CD4-positive, CD25-positive, alpha-beta regulatory T cell (primary cell): Measurements from ENCODE around the gene AFAP1L1. TPM values are rescaled to one million over a fixed set of nuclear protein-coding genes. Genes with fewer than 3 reads are reported as not detected.
A peak's percentile ranks its signal among the peaks of the same experiment; 100 is the strongest.

ENCODE experiments used
- ATAC-seq, 2 donors: fragments of 150-1000 bp; cut with Tn5 transposase; one replicate each; pipeline ENCODE4 v1.10.0; 2021; ENCODE audit warnings: low read depth in 2 of 2, moderate number of reproducible peaks in 2 of 2, moderate library complexity in 1 of 2
- DNase-seq, 3 donors: peaks; one replicate each; pipeline versions ENCODE4 v3.0.0 to v3.0.0-alpha.2; 2012 to 2022; ENCODE audit warnings: mixed read lengths in 1 of 3
- H3K27ac ChIP-seq: one replicate; pipeline ENCODE4 v1.7.0; 2013; ENCODE audit warnings: mild to moderate bottlenecking, low read length; ENCODE audit not compliant: insufficient read depth, poor library complexity, severe bottlenecking
- H3K27me3 ChIP-seq: one replicate; pipeline ENCODE4 v1.7.0; 2013; ENCODE audit warnings: low read length; ENCODE audit not compliant: control insufficient read depth, insufficient read depth
- H3K36me3 ChIP-seq: one replicate; pipeline ENCODE4 v1.7.0; 2013; ENCODE audit warnings: mild to moderate bottlenecking, low read length, moderate library complexity; ENCODE audit not compliant: control insufficient read depth, insufficient read depth
- H3K4me1 ChIP-seq: 2 replicates; pipeline ENCODE4 v1.7.0; 2013; ENCODE audit warnings: mild to moderate bottlenecking, low read length; ENCODE audit not compliant: insufficient read depth, control insufficient read depth, poor library complexity, severe bottlenecking
- H3K4me3 ChIP-seq: one replicate; pipeline ENCODE4 v1.7.0; 2013; ENCODE audit warnings: low read depth, mild to moderate bottlenecking, low read length, moderate library complexity
- H3K9me3 ChIP-seq, 2 experiments: 1 replicate in 1 of 2; 2 replicates in 1 of 2; pipeline ENCODE4 v1.7.0; 2013; ENCODE audit warnings: low read length in 2 of 2, mild to moderate bottlenecking in 1 of 2, moderate library complexity in 1 of 2; ENCODE audit not compliant: control insufficient read depth in 2 of 2
- H3K27ac Mint-ChIP-seq, 3 donors: one replicate each; pipeline ENCODE4 v1.8.0; 2020 to 2022; ENCODE audit warnings: mild to moderate bottlenecking in 3 of 3, mixed read lengths in 3 of 3, moderate library complexity in 2 of 3
- H3K27me3 Mint-ChIP-seq: one replicate; pipeline ENCODE4 v1.8.0; 2022; ENCODE audit warnings: mild to moderate bottlenecking, mixed read lengths
- H3K36me3 Mint-ChIP-seq: one replicate; pipeline ENCODE4 v1.8.0; 2020; ENCODE audit warnings: mixed read lengths
- H3K4me1 Mint-ChIP-seq, 4 donors: one replicate each; pipeline ENCODE4 v1.8.0; 2020 to 2022; ENCODE audit warnings: mixed read lengths in 4 of 4, mild to moderate bottlenecking in 1 of 4
- H3K4me3 Mint-ChIP-seq, 4 donors: one replicate each; pipeline ENCODE4 v1.8.0; 2020 to 2022; ENCODE audit warnings: mild to moderate bottlenecking in 4 of 4, mixed read lengths in 4 of 4, moderate library complexity in 3 of 4
- H3K9me3 Mint-ChIP-seq, 7 donors: one replicate each; pipeline ENCODE4 v1.8.0; 2020 to 2022; ENCODE audit warnings: mixed read lengths in 7 of 7, mild to moderate bottlenecking in 3 of 7, moderate library complexity in 2 of 7
- polyA plus RNA-seq, 4 donors: library from polyadenylated mRNA; unstranded; fragments of 300-500 nt; fragmentation: Illumina TruSeq; gene quantifications; one replicate each; pipeline ENCODE4 v1.2.3, GENCODE V29; 2021
- total RNA-seq: library from RNA; stranded (reverse); gene quantifications from one replicate; pipeline ENCODE4 v1.2.3, GENCODE V29; 2022

AFAP1L1 gene
- total and polyA plus RNA-seq, 5 donors from 2014 or later: 0.14 TPM; not detected in 4

- Mint-ChIP-seq H3K27ac (no peak overlapping the region), H3K36me3 (no peaks in the 10 kb centered on the region), H3K4me3 (no peak overlapping the region), H3K9me3 (no peaks in the 10 kb centered on the region), H3K4me1 (peaks cover 0 to 8% (median 0%) of the 10 kb centered on the region in 4 donors), H3K27me3 (peaks cover 27% of the 10 kb centered on the region)
- DNase-seq (no peak), ATAC-seq (no peak)
- Histone ChIP-seq H3K27me3 (peaks cover 3% of the 10 kb centered on the region), H3K27ac (no peak overlapping the region), H3K9me3 (no peaks in the 10 kb centered on the region), H3K4me1 (no peaks in the 10 kb centered on the region), H3K4me3 (no peak overlapping the region), H3K36me3 (no peaks in the 10 kb centered on the region)
Measured at GRCh38 chr5:149301049-149301743, 29.5 kb downstream of the AFAP1L1 start.

GRCh38 chr5:149301744-149302380 lies 30.2 kb downstream of the AFAP1L1 start:
- no peak overlapping the region for H3K27ac Mint-ChIP-seq

GRCh38 chr5:149302641-149303040 lies 31.0 kb downstream of the AFAP1L1 start:
- Mint-ChIP-seq H3K27ac (no peak overlapping the region), H3K36me3 (no peaks in the 10 kb centered on the region), H3K9me3 (no peaks in the 10 kb centered on the region), H3K27me3 (peaks cover 26% of the 10 kb centered on the region), H3K4me3 (no peak overlapping the region), H3K4me1 (peaks cover 0 to 8% (median 0%) of the 10 kb centered on the region in 4 donors)
- H3K27ac ChIP-seq: no peak overlapping the region
- H3K9me3 ChIP-seq: no peaks in the 10 kb centered on the region
- no peaks in the 10 kb centered on the region for H3K4me1 ChIP-seq
- DNase-seq (no peak), ATAC-seq (no peak)
- H3K36me3 ChIP-seq: no peaks in the 10 kb centered on the region
- no peak overlapping the region for H3K4me3 ChIP-seq
- peaks cover 3% of the 10 kb centered on the region for H3K27me3 ChIP-seq

More at GRCh38 chr5:149301744-149302380, 30.2 kb downstream of the AFAP1L1 start:
- no peaks in the 10 kb centered on the region for H3K36me3 ChIP-seq
- Mint-ChIP-seq H3K9me3 (no peaks in the 10 kb centered on the region), H3K27me3 (peaks cover 27% of the 10 kb centered on the region), H3K36me3 (no peaks in the 10 kb centered on the region), H3K4me1 (peaks cover 0 to 8% (median 0%) of the 10 kb centered on the region in 4 donors), H3K4me3 (no peak overlapping the region)
- H3K9me3 ChIP-seq: no peaks in the 10 kb centered on the region
- no peak overlapping the region for H3K27ac ChIP-seq
- no peak overlapping the region for H3K4me3 ChIP-seq
- no peak for ATAC-seq
- H3K27me3 ChIP-seq: peaks cover 3% of the 10 kb centered on the region
- H3K4me1 ChIP-seq: no peaks in the 10 kb centered on the region
- no peak for DNase-seq

- Mint-ChIP-seq H3K9me3 (no peaks in the 10 kb centered on the region), H3K4me3 (no peak overlapping the region), H3K27me3 (peaks cover 21% of the 10 kb centered on the region), H3K4me1 (peaks cover 0 to 6% (median 0%) of the 10 kb centered on the region in 4 donors), H3K36me3 (no peaks in the 10 kb centered on the region), H3K27ac (no peak overlapping the region)
- Histone ChIP-seq H3K4me3 (no peak overlapping the region), H3K4me1 (no peaks in the 10 kb centered on the region), H3K36me3 (no peaks in the 10 kb centered on the region), H3K9me3 (no peaks in the 10 kb centered on the region), H3K27ac (no peak overlapping the region), H3K27me3 (peaks cover 3% of the 10 kb centered on the region)
- ATAC-seq (no peak), DNase-seq (no peak)
Measured at GRCh38 chr5:149303210-149303609, 31.6 kb downstream of the AFAP1L1 start.

- Mint-ChIP-seq H3K9me3 (no peaks in the 10 kb centered on the region), H3K4me3 (no peak overlapping the region), H3K27ac (no peak overlapping the region), H3K27me3 (peaks cover 19% of the 10 kb centered on the region), H3K36me3 (no peaks in the 10 kb centered on the region), H3K4me1 (peaks cover 0 to 3% (median 0%) of the 10 kb centered on the region in 4 donors)
- H3K4me3 ChIP-seq: no peak overlapping the region
- DNase-seq: no peak
- H3K4me1 ChIP-seq: no peaks in the 10 kb centered on the region
- no peaks in the 10 kb centered on the region for H3K9me3 ChIP-seq
- H3K36me3 ChIP-seq: no peaks in the 10 kb centered on the region
- H3K27me3 ChIP-seq: peaks cover 3% of the 10 kb centered on the region
- H3K27ac ChIP-seq: no peak overlapping the region
- no peak for ATAC-seq
Measured at GRCh38 chr5:149304195-149305078, 32.8 kb downstream of the AFAP1L1 start.

GRCh38 chr5:149309354-149309753 lies 37.7 kb downstream of the AFAP1L1 start:
- Mint-ChIP-seq H3K27me3 (peaks cover 11% of the 10 kb centered on the region), H3K36me3 (no peaks in the 10 kb centered on the region), H3K4me1 (no peaks in the 10 kb centered on the region), H3K9me3 (no peaks in the 10 kb centered on the region), H3K27ac (no peak overlapping the region), H3K4me3 (no peak overlapping the region)
- H3K27me3 ChIP-seq: no peaks in the 10 kb centered on the region
- H3K4me1 ChIP-seq: no peaks in the 10 kb centered on the region
- H3K9me3 ChIP-seq: no peaks in the 10 kb centered on the region
- H3K36me3 ChIP-seq: no peaks in the 10 kb centered on the region
- DNase-seq (no peak), ATAC-seq (no peak)
- no peak overlapping the region for H3K4me3 ChIP-seq
- H3K27ac ChIP-seq: no peak overlapping the region

- H3K27me3 Mint-ChIP-seq: peaks cover 11% of the 10 kb centered on the region
- ATAC-seq: no peak
- no peak overlapping the region for H3K4me3 ChIP-seq
- no peak for DNase-seq
- H3K27ac ChIP-seq: no peak overlapping the region
- no peaks in the 10 kb centered on the region for H3K36me3 ChIP-seq
- H3K27me3 ChIP-seq: no peaks in the 10 kb centered on the region
- no peaks in the 10 kb centered on the region for H3K4me1 Mint-ChIP-seq
- no peaks in the 10 kb centered on the region for H3K9me3 Mint-ChIP-seq
- peak overlapping the region in 1 of 3 donors; percentile 20 for H3K27ac Mint-ChIP-seq
- H3K9me3 ChIP-seq: no peaks in the 10 kb centered on the region
- H3K36me3 Mint-ChIP-seq: no peaks in the 10 kb centered on the region
- H3K4me3 Mint-ChIP-seq: no peak overlapping the region
- H3K4me1 ChIP-seq: no peaks in the 10 kb centered on the region
Measured at GRCh38 chr5:149310488-149310887, 38.8 kb downstream of the AFAP1L1 start.
